Mesothelial cell of epicardium (in vitro differentiated cells): ENCODE measurements around the gene ATP6V1C2. TPM values are rescaled to one million over a fixed set of nuclear protein-coding genes. Genes with fewer than 3 reads are reported as not detected.

Experiments used
- DNase-seq, 2 experiments: peaks; one replicate each; pipeline ENCODE4 v3.0.0; 2021; ENCODE audit warnings: low spot score in 2 of 2; ENCODE audit not compliant: unreplicated experiment in 2 of 2
- H3K27ac Mint-ChIP-seq: 2 replicates; pipeline ENCODE4 v1.8.0; 2021; ENCODE audit warnings: mixed read lengths
- H3K27me3 Mint-ChIP-seq: 2 replicates; pipeline ENCODE4 v1.8.0; 2021; ENCODE audit warnings: low read depth, mixed read lengths
- H3K36me3 Mint-ChIP-seq: 2 replicates; pipeline ENCODE4 v1.8.0; 2021; ENCODE audit warnings: mixed read lengths
- H3K4me1 Mint-ChIP-seq: 2 replicates; pipeline ENCODE4 v1.8.0; 2021; ENCODE audit warnings: mixed read lengths
- H3K4me3 Mint-ChIP-seq: 2 replicates; pipeline ENCODE4 v1.8.0; 2021; ENCODE audit warnings: mild to moderate bottlenecking, moderate library complexity, mixed read lengths
- H3K9me3 Mint-ChIP-seq: 2 replicates; pipeline ENCODE4 v1.8.0; 2021; ENCODE audit warnings: mixed read lengths
- CTCF ChIP-seq: fragments of 200-600 bp; sonication (generic); IDR thresholded peaks from one replicate; pipeline ENCODE4 v1.5.0; 2021; ENCODE audit warnings: antibody characterized with exemption; ENCODE audit not compliant: unreplicated experiment
- total RNA-seq: library from RNA; stranded (reverse); gene quantifications from 3 replicates; pipeline ENCODE4 v1.2.1, GENCODE V29; 2021

Gene ATP6V1C2
- total RNA-seq, 1 donor from 2014 or later, result 0.09 TPM

GRCh38 chr2:10828346-10828745, 106.9 kb downstream of the ATP6V1C2 start:
- no peak overlapping the region for H3K4me3 Mint-ChIP-seq
- DNase-seq, result no peak
- H3K27me3 Mint-ChIP-seq, result peaks cover 82% of the 10 kb centered on the region
- no peaks in the 10 kb centered on the region for H3K36me3 Mint-ChIP-seq
- no peak for TF ChIP-seq CTCF
- peaks cover 3% of the 10 kb centered on the region for H3K9me3 Mint-ChIP-seq
- peaks cover 4% of the 10 kb centered on the region for H3K4me1 Mint-ChIP-seq
- no peak overlapping the region for H3K27ac Mint-ChIP-seq

- no peak overlapping the region for H3K4me3 Mint-ChIP-seq
- H3K4me1 Mint-ChIP-seq, result peaks cover 4% of the 10 kb centered on the region
- no peak overlapping the region for H3K27ac Mint-ChIP-seq
- no peak for TF ChIP-seq CTCF
- no peak for DNase-seq
- peaks cover 76% of the 10 kb centered on the region for H3K27me3 Mint-ChIP-seq
- H3K9me3 Mint-ChIP-seq, result peaks cover 3% of the 10 kb centered on the region
- H3K36me3 Mint-ChIP-seq, result no peaks in the 10 kb centered on the region
These were observed 107.9 kb downstream of the ATP6V1C2 start for GRCh38 chr2:10829299-10829698.

- Mint-ChIP-seq H3K27ac (no peak overlapping the region), H3K36me3 (no peaks in the 10 kb centered on the region), H3K9me3 (peaks cover 3% of the 10 kb centered on the region), H3K4me1 (peaks cover 4% of the 10 kb centered on the region), H3K4me3 (no peak overlapping the region), H3K27me3 (peaks cover 68% of the 10 kb centered on the region)
- no peak for TF ChIP-seq CTCF
- DNase-seq, result no peak
These were observed 108.8 kb downstream of the ATP6V1C2 start for GRCh38 chr2:10830203-10830602.

- H3K27me3 Mint-ChIP-seq, result peaks cover 64% of the 10 kb centered on the region
- DNase-seq, result no peak
- H3K4me1 Mint-ChIP-seq, result peaks cover 4% of the 10 kb centered on the region
- H3K9me3 Mint-ChIP-seq, result no peaks in the 10 kb centered on the region
- no peak overlapping the region for H3K4me3 Mint-ChIP-seq
- no peaks in the 10 kb centered on the region for H3K36me3 Mint-ChIP-seq
- H3K27ac Mint-ChIP-seq, result no peak overlapping the region
- no peak for TF ChIP-seq CTCF
These were observed 109.4 kb downstream of the ATP6V1C2 start for GRCh38 chr2:10830641-10831399.

- H3K27ac Mint-ChIP-seq, result no peak overlapping the region
- DNase-seq, result no peak
These were observed 110.1 kb downstream of the ATP6V1C2 start for GRCh38 chr2:10831400-10831985.

More at GRCh38 chr2:10831400-10831985, 110.1 kb downstream of the ATP6V1C2 start:
- no peak overlapping the region for H3K4me3 Mint-ChIP-seq
- TF ChIP-seq CTCF, result no peak
- H3K4me1 Mint-ChIP-seq, result peaks cover 4% of the 10 kb centered on the region
- no peaks in the 10 kb centered on the region for H3K9me3 Mint-ChIP-seq
- no peaks in the 10 kb centered on the region for H3K36me3 Mint-ChIP-seq
- H3K27me3 Mint-ChIP-seq, result peaks cover 60% of the 10 kb centered on the region
